ENCODE results near the gene RAI1.
A peak's percentile ranks its signal among the peaks of the same experiment; 100 is the strongest.

The RAI1 gene

GRCh38 chr17:17836818-17837379 is 155.6 kb downstream of the RAI1 start, which contains the start of gene SREBF1:
Gene SREBF1, minus strand, starts transcription at chr17:17836986. Its CDS starts 169 bp downstream, at chr17:17836817.
- Histone ChIP-seq H3K4me1 (ENCODE audit: control insufficient read depth in 1 of 2, insufficient read depth in 2 of 2, low read length in 2 of 2) (peaks cover 58 to 63% of the 10 kb centered on the region in 2 donors), H3K36me3 (ENCODE audit: control insufficient read depth in 1 of 2, insufficient read depth in 2 of 2, low read length in 2 of 2) (peaks cover 3 to 5% of the 10 kb centered on the region in 2 donors), H3K9me3 (ENCODE audit: control insufficient read depth in 1 of 2, low read length in 2 of 2) (no peaks in the 10 kb centered on the region), H3K27ac (ENCODE audit: low read depth, low read length) (peak within 1 kb of the TSS; percentile 99), H3K27me3 (ENCODE audit: control insufficient read depth in 1 of 2, insufficient read depth in 2 of 2, low read length in 2 of 2) (no peaks in the 10 kb centered on the region), H3K4me3 (ENCODE audit: low read depth in 1 of 2, low read length in 2 of 2) (peak within 1 kb of the TSS; percentile 68 to 88), H3K9ac (ENCODE audit: low read depth in 1 of 2, low read length in 2 of 2) (peak within 1 kb of the TSS; percentile 96 to 98)

GRCh38 chr17:17837380-17837821 is 156.1 kb downstream of the RAI1 start:
- peaks cover under 1 to 1% of the 10 kb centered on the region in 2 donors for H3K36me3 ChIP-seq (ENCODE audit: control insufficient read depth in 1 of 2, insufficient read depth in 2 of 2, low read length in 2 of 2)
- H3K4me1 ChIP-seq (ENCODE audit: control insufficient read depth in 1 of 2, insufficient read depth in 2 of 2, low read length in 2 of 2) = peaks cover 58 to 59% of the 10 kb centered on the region in 2 donors
- H3K9me3 ChIP-seq (ENCODE audit: control insufficient read depth in 1 of 2, low read length in 2 of 2) = no peaks in the 10 kb centered on the region
- H3K27ac ChIP-seq (ENCODE audit: low read depth, low read length) = peak overlapping the region; percentile 99
- peak overlapping the region; percentile 96 to 98 for H3K9ac ChIP-seq (ENCODE audit: low read depth in 1 of 2, low read length in 2 of 2)
- H3K27me3 ChIP-seq (ENCODE audit: control insufficient read depth in 1 of 2, insufficient read depth in 2 of 2, low read length in 2 of 2) = no peaks in the 10 kb centered on the region
- H3K4me3 ChIP-seq (ENCODE audit: low read depth in 1 of 2, low read length in 2 of 2) = peak overlapping the region in 1 of 2 donors; percentile 68

- Histone ChIP-seq H3K4me1 (ENCODE audit: control insufficient read depth in 1 of 2, insufficient read depth in 2 of 2, low read length in 2 of 2) (peaks cover 58 to 59% of the 10 kb centered on the region in 2 donors), H3K9ac (ENCODE audit: low read depth in 1 of 2, low read length in 2 of 2) (peak overlapping the region; percentile 96 to 98), H3K36me3 (ENCODE audit: control insufficient read depth in 1 of 2, insufficient read depth in 2 of 2, low read length in 2 of 2) (no peaks in the 10 kb centered on the region), H3K9me3 (ENCODE audit: control insufficient read depth in 1 of 2, low read length in 2 of 2) (no peaks in the 10 kb centered on the region), H3K27ac (ENCODE audit: low read depth, low read length) (peak overlapping the region; percentile 99), H3K27me3 (ENCODE audit: control insufficient read depth in 1 of 2, insufficient read depth in 2 of 2, low read length in 2 of 2) (no peaks in the 10 kb centered on the region), H3K4me3 (ENCODE audit: low read depth in 1 of 2, low read length in 2 of 2) (no peak overlapping the region)
These were observed 157.0 kb downstream of the RAI1 start for GRCh38 chr17:17837966-17838962.

GRCh38 chr17:17839791-17840707 is 158.8 kb downstream of the RAI1 start:
- Histone ChIP-seq H3K27ac (ENCODE audit: low read depth, low read length) (peak overlapping the region; percentile 98), H3K36me3 (ENCODE audit: control insufficient read depth in 1 of 2, insufficient read depth in 2 of 2, low read length in 2 of 2) (no peaks in the 10 kb centered on the region), H3K4me3 (ENCODE audit: low read depth in 1 of 2, low read length in 2 of 2) (peak overlapping the region; percentile 63 to 72), H3K9ac (ENCODE audit: low read depth in 1 of 2, low read length in 2 of 2) (peak overlapping the region; percentile 74 to 98), H3K9me3 (ENCODE audit: control insufficient read depth in 1 of 2, low read length in 2 of 2) (no peaks in the 10 kb centered on the region), H3K4me1 (ENCODE audit: control insufficient read depth in 1 of 2, insufficient read depth in 2 of 2, low read length in 2 of 2) (peaks cover 48 to 49% of the 10 kb centered on the region in 2 donors), H3K27me3 (ENCODE audit: control insufficient read depth in 1 of 2, insufficient read depth in 2 of 2, low read length in 2 of 2) (no peaks in the 10 kb centered on the region)

- H3K9ac ChIP-seq (ENCODE audit: low read depth in 1 of 2, low read length in 2 of 2) = peak overlapping the region; percentile 74 to 98
- no peaks in the 10 kb centered on the region for H3K27me3 ChIP-seq (ENCODE audit: control insufficient read depth in 1 of 2, insufficient read depth in 2 of 2, low read length in 2 of 2)
- H3K9me3 ChIP-seq (ENCODE audit: control insufficient read depth in 1 of 2, low read length in 2 of 2) = no peaks in the 10 kb centered on the region
- H3K36me3 ChIP-seq (ENCODE audit: control insufficient read depth in 1 of 2, insufficient read depth in 2 of 2, low read length in 2 of 2) = no peaks in the 10 kb centered on the region
- peaks cover 39 to 40% of the 10 kb centered on the region in 2 donors for H3K4me1 ChIP-seq (ENCODE audit: control insufficient read depth in 1 of 2, insufficient read depth in 2 of 2, low read length in 2 of 2)
- H3K27ac ChIP-seq (ENCODE audit: low read depth, low read length) = peak overlapping the region; percentile 98
- H3K4me3 ChIP-seq (ENCODE audit: low read depth in 1 of 2, low read length in 2 of 2) = peak overlapping the region; percentile 61 to 63
These were observed 159.7 kb downstream of the RAI1 start for GRCh38 chr17:17840751-17841591.

- Histone ChIP-seq H3K4me3 (ENCODE audit: low read depth in 1 of 2, low read length in 2 of 2) (no peak overlapping the region), H3K4me1 (ENCODE audit: control insufficient read depth in 1 of 2, insufficient read depth in 2 of 2, low read length in 2 of 2) (peaks cover 39 to 40% of the 10 kb centered on the region in 2 donors), H3K9ac (ENCODE audit: low read depth in 1 of 2, low read length in 2 of 2) (no peak overlapping the region), H3K36me3 (ENCODE audit: control insufficient read depth in 1 of 2, insufficient read depth in 2 of 2, low read length in 2 of 2) (peaks cover 0 to 5% of the 10 kb centered on the region in 2 donors), H3K27ac (ENCODE audit: low read depth, low read length) (peak overlapping the region; percentile 98), H3K9me3 (ENCODE audit: control insufficient read depth in 1 of 2, low read length in 2 of 2) (no peaks in the 10 kb centered on the region), H3K27me3 (ENCODE audit: control insufficient read depth in 1 of 2, insufficient read depth in 2 of 2, low read length in 2 of 2) (no peaks in the 10 kb centered on the region)
These were observed 160.4 kb downstream of the RAI1 start for GRCh38 chr17:17841601-17842025.

- Histone ChIP-seq H3K27ac (ENCODE audit: low read depth, low read length) (no peak overlapping the region), H3K4me1 (ENCODE audit: control insufficient read depth in 1 of 2, insufficient read depth in 2 of 2, low read length in 2 of 2) (peaks cover 36 to 42% of the 10 kb centered on the region in 2 donors), H3K27me3 (ENCODE audit: control insufficient read depth in 1 of 2, insufficient read depth in 2 of 2, low read length in 2 of 2) (no peaks in the 10 kb centered on the region), H3K36me3 (ENCODE audit: control insufficient read depth in 1 of 2, insufficient read depth in 2 of 2, low read length in 2 of 2) (peaks cover 0 to 10% of the 10 kb centered on the region in 2 donors), H3K4me3 (ENCODE audit: low read depth in 1 of 2, low read length in 2 of 2) (no peak overlapping the region), H3K9me3 (ENCODE audit: control insufficient read depth in 1 of 2, low read length in 2 of 2) (no peaks in the 10 kb centered on the region), H3K9ac (ENCODE audit: low read depth in 1 of 2, low read length in 2 of 2) (no peak overlapping the region)
These were observed 161.0 kb downstream of the RAI1 start for GRCh38 chr17:17842111-17842876.

- H3K27me3 ChIP-seq (ENCODE audit: control insufficient read depth in 1 of 2, insufficient read depth in 2 of 2, low read length in 2 of 2) = no peaks in the 10 kb centered on the region
- H3K9ac ChIP-seq (ENCODE audit: low read depth in 1 of 2, low read length in 2 of 2) = no peak overlapping the region
- no peak overlapping the region for H3K27ac ChIP-seq (ENCODE audit: low read depth, low read length)
- H3K4me3 ChIP-seq (ENCODE audit: low read depth in 1 of 2, low read length in 2 of 2) = no peak overlapping the region
- H3K36me3 ChIP-seq (ENCODE audit: control insufficient read depth in 1 of 2, insufficient read depth in 2 of 2, low read length in 2 of 2) = peaks cover 0 to 13% of the 10 kb centered on the region in 2 donors
- H3K4me1 ChIP-seq (ENCODE audit: control insufficient read depth in 1 of 2, insufficient read depth in 2 of 2, low read length in 2 of 2) = peaks cover 28 to 34% of the 10 kb centered on the region in 2 donors
- no peaks in the 10 kb centered on the region for H3K9me3 ChIP-seq (ENCODE audit: control insufficient read depth in 1 of 2, low read length in 2 of 2)
These were observed 161.8 kb downstream of the RAI1 start for GRCh38 chr17:17843096-17843495.

Data from duodenal mucosa (tissue), 2 donors.